Activated CD8-positive, alpha-beta memory T cell treated with anti-CD3 and anti-CD28 coated beads, Interleukin-2, amount 50 U/mL, for 24 hours (primary cell): Measurements from ENCODE around the gene FUT6.
"Not testable (repeated sequence)": the region's sequence is repeated elsewhere in the genome, so short reads cannot be mapped to it uniquely, and the experiment has no call there.

Experiments used
- DNase-seq: peaks from one replicate; pipeline ENCODE4 v3.0.0-alpha.2; 2020; ENCODE audit errors: extremely low read depth

The FUT6 gene

DNA sequence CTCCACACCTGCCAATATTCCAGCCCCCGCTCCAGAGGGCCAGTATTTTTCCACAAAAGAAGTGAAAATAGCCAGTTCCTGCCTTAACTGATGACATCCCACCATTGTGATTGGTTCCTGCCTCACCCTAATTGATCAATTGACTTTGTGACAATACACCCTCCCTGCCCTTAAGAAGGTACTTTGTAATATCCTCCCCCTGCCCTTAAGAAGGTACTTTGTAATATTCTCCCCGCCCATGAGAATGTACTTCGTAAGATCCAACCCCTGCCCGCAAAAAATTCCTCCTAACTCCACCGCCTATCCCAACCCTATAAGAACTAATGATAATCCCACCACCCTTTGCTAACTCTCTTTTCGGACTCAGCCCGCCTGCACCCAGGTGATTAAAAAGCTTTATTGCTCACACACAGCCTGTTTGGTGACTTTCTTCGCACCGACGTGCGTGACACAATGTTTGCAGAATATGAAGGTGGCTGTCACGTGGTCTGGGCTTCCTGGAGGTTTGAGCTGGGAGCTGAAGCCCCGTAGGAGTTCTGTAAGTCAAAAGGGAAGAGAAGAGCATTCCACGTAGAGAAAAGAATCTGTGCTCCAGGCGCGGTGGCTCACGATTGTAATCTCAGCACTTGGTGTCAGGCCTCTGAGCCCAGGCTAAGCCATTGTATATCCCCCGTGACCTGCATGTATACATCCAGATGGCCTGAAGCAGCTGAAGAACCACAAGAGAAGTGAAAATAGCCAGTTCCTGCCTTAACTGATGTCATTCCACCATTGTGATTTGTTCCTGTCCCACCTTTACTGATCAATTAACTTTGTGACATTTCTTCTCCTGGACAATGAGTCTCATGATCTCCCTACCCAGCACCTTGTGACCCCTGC is 17.9 kb upstream of the FUT6 start:
- DNase-seq = no peak

DNA sequence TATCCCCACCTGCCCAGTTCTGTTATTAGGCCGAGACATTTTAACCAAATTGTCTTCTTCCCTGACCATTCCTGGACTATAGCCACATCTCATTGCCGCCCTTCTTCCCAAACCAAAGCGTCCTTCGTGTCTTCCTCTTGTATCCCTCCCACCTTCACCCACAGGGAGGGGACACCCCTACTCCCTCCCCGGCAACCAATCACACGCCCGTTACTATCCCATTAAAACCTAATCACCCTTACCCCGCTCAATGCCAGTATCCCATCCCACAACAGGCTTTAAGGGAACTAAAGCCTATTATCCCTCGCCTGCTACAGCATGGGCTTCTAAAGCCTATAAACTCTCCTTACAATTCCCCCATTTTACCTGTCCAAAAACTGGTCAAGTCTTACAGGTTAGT is 15.6 kb upstream of the FUT6 start:
- not testable (repeated sequence) for DNase-seq

DNA sequence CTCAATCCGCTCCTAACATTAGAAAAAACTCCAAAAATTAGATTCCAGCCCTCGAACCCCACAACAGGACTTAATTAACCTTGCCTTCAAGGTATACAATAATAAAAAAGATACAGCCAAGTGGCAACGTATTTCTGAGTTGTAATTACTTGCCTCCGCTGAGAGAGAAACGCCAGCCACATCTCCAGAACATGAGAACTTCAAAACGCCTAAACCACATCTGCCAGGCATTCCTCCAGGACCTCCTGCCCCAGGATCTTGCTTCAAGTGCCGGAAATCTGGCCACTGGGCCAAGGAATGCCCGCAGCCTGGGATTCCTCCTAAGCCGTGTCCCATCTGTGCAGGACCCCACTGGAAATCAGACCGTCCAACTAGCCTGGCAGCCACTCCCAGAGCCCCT is 14.6 kb upstream of the FUT6 start:
- not testable (repeated sequence) for DNase-seq

- no peak for DNase-seq
These were observed 11.8 kb upstream of the FUT6 start, which contains the start of gene FUT3 for GRCh38 chr19:5851302-5851701. Gene FUT3 (minus strand): TSS chr19:5851449.

DNA sequence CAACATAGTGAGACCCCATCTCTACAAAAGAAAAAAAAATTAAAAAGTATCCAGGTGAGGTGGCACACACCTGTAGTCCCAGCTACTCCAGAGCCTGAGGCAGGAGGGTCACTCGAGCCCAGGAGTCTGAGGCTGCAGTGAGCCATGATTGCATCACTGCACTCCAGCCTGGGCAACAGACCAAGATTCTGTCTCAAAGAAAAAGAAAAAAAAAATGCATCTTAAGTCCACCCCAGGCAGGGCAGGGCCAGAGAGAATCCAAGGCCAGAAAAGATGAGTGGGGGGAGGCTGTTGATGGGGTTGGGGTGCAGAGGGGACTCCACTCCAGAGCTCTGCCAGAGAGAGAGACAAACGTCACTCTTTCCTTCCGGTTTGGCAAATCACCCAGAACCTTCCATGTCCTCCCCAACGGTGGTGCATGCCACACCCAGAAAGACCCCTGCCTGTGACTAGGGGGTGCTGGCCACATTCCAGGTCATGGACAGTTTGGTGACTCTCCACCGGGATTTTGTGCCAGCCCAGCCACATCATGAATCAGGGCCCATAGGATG is 11.3 kb upstream of the FUT6 start:
- DNase-seq = no peak

DNA sequence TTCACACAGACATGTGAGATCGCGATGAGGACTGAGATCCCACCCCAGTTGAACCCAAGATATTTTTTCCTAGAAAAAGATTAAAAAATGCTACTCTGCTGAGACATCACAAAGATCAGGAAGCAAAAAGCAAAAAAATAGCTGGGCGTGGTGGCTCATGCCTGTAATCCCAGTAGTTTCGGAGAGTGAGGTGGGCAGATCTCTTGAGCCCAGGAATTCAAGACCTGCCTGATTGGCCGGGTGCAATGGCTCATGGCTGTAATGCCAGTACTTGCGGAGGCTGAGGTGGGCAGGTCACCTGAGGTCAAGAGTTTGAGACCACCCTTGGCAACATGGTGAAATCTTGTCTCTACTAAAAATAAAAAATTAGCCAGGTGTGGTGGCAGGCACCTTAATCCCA is 10.7 kb upstream of the FUT6 start:
- no peak for DNase-seq

DNA sequence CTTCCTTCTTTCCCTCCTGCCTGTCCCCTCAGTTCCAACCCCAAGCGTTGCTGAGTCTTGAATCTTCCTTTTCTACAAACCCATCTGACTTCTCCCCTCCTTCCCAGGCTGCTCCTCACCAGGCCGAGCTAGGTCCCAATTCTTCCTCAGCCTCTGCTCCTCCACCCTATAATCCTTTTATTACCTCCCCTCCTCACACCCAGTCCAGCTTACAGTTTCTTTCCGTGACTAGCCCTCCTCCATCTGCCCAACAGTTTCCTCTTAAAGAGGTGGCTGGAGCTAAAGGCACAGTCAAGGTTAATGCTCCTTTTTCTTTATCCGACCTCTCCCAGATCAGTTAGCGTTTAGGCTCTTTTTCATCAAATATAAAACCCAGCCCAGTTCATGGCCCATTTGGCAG is 9.1 kb upstream of the FUT6 start:
- not testable (repeated sequence) for DNase-seq

DNA sequence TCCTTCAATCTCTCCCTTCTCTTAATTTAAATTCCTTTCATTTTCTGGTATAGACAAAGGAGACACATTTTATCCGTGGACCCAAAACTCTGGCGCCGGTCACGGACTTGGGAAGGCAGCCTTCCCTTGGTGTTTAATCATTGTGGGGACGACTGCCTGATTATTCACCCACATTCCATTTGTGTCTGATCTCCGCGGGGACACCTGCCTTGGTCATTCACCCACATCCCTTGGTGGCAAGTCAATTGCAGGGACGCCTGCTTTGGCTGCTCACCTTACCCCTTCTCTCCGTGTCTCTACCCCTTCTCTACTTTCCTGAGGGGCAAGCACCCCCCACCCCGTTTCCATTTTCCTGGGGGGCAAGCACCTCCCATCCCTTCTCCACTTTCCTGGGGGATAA is 8.3 kb upstream of the FUT6 start:
- DNase-seq = not testable (repeated sequence)

DNA sequence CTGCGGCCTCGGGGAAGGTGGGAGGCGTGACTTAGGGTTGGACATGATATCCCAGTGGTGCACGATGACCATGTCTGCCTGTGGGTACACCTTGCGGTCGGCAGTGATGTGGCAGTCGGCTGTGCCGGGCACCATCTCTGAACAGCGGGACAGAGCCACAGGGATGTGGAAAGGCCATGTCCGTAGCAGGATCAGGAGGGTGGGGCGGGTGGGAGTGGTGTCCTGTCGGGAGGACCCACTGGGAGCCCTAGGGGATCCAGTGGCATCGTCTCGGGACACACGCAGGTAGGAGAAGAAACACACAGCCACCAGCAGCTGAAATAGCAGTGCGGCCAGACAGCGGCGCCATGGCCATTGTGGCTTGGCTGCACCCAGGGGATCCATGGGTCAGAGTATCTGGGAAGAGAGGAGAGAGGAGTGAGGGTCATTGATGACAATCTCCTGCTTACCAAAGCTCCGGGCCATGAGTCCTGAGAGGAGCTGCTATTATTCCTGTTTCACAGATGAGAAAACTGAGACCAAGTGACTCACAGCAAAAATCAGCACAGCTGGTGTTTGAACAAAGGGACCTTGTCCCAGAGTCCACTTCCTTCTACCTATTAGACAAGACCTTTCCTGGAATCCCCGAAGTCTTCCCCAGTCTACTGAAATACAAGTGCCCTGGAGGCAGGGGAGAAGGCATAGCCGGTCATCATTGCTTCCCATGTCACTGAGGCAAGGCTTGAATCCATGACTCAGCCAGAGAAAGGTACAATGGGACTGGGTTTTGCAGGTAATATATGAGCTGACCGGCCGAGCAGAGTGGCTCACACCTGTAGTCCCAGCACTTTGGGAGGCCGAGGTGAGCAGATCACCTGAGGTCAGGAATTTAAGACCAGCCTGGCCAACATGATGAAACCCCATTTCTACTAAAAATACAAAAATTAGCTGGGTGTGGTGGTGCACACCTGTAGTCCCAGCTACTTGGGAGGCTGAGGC is 5.2 kb upstream of the FUT6 start:
- no peak for DNase-seq

DNA sequence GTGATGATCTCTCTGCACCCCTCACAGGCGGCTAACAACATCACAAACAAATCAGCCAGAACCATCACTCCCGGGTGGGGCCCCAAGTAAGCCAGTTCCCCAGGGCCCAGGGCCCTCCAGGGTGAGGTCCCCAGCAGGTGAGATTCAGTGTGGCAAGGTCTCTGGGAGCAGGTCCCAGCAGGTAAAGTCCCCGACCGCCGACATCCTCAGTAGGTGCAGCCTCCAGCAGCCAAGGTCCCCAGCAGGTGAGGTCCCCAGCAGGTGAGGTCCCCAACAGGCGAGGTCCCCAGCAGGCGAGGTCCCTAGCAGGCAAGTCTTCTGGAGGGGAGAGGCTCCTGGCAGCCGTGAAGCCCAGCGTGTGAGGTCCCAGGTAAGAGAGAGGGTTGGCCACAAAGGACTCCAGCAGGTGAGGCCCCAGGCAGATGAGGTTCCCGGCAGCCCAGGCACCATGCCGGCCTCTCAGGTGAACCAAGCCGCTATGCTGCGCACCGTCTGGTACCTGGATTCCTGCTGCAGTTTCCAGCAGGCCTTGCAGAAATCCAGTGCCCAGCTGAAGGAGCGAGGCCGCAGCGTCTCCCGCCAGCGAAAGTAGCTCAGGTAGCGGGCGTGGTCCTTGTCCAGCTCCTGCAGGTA is 3.9 kb upstream of the FUT6 start:
- DNase-seq = no peak

DNA sequence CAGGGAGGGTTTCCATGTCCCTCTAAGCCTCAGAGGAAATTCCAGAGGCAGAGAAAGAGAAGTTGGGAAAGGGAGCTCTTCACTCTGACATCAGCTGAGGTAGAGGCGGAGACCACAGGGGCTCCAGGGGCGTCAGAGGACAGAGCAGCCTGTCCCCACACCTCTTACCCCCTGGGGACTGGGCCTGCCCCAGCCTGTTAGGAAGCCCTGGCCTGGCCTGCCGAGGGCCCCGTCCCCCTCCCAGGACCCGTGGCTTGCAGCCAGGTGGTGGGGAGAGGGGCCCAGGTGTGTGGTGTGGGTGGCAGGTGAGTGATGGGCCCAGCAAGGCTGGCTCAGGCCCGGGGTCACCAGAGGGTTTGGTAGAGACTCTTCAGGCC is 2.2 kb upstream of the FUT6 start:
- DNase-seq = not testable (repeated sequence)

- no peak for DNase-seq
These were observed 993 bp downstream of the FUT6 start for GRCh38 chr19:5838353-5839064.

GRCh38 chr19:5837761-5838352 is 1.6 kb downstream of the FUT6 start:
- no peak for DNase-seq

- DNase-seq = no peak
These were observed 6.8 kb downstream of the FUT6 start for GRCh38 chr19:5832527-5833216.

DNA sequence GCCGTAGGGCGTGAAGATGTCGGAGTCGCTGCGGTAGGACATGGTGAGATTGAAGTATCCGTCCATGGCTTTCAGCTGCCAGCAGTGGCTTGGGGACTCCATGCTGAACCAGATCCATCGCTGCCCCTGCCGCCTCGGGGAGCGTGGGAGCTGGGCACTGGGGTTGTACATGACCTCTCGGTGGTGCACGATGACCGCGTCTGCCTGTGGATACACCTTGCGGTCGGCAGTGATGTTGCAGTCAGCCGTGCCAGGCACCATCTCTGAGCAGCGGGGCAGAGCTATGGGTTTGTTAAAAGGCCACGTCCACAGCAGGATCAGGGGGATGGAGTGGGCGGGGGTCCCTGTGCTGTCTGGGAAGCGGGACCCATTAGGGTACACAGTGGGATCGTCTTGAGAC is 7.4 kb downstream of the FUT6 start:
- no peak for DNase-seq

DNA sequence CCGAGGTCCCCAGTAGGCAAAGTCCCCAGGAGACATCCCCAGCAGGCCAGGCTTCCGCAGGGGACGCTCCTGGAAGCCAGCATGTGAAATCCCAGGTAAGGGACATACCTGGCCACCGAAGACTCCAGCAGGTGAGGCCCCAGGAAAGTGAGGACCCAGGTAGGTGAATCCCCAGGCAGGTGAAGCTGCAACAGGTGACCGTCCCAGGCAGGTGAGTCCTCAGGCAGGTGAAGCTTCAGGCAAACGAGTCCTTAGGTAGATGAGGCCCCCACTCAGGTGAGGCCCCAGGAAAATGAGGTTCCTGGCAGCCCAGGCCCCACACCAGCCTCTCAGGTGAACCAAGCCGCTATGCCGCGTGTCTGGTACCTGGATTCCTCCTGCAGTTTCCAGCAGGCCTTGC is 8.3 kb downstream of the FUT6 start:
- DNase-seq = no peak

- DNase-seq = no peak
These were observed 9.8 kb downstream of the FUT6 start for GRCh38 chr19:5829567-5830310.

DNA sequence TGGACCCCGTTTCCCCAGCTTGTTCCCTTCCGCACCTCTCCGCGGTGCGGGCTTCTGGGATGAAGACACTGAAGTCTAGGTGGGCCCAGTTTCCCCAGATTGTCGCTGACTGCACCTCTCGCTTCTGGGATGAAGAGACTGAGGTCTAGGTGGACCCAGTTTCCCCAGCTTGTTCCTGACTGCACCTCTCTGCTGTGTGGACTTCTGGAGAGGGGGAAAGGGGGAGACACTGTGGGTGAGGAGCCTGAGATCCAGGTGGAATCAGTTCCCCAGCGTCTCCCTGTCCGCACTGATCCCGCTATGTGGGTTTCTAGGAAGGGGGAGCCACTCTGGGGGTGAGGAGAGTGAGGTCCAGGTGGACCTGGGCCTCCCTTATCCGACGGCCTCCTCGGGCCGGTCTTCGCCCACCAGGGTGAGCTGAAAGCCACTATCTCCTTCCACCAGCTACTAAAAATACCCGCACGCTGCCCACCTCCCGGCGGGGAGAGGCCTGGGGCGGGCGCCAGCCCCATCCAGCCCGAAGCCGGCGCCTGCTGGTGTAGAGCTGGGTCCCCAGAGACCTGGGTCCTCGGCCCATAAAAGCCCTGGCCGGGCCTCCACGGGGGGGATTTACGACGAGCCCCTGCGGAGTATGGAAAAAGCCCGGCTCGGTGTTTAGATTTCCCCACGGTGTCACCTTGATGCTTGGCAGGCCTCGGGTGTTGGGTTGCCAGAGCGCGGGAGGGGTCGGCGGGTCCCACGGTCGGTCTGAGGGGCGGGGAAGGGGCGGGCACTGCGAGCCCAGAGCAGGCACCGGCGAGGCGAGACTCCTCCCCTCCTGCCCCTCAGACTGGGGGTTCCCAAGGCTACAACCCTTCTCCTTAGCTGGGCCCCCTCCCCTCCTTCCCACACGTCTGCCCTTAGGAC is 10.6 kb downstream of the FUT6 start:
- DNase-seq = no peak
